Measurements from ENCODE around the gene VEGFB.

- TF ChIP-seq CTCF (IDR thresholded peaks at IDR 0.05) = no peak
- no peak for TF ChIP-seq KDM5A (IDR thresholded peaks at IDR 0.05)
- TF ChIP-seq NFE2L2 (conservative IDR thresholded peaks at IDR 0.05; ENCODE audit: low read length) = no peak
- no peak for TF ChIP-seq POLR2A (IDR thresholded peaks at IDR 0.05; ENCODE audit: low read length)
- no peak for TF ChIP-seq CBX2 (IDR thresholded peaks at IDR 0.05; ENCODE audit: borderline replicate concordance, low read depth)
- TF ChIP-seq SMC3 (IDR thresholded peaks at IDR 0.05) = no peak
- TF ChIP-seq CHD2 (IDR thresholded peaks at IDR 0.05; ENCODE audit: low read length, partially characterized antibody) = no peak
- no peak for TF ChIP-seq ZSCAN20 (CRISPR knock-in tag; IDR thresholded peaks at IDR 0.05)
- no peak for TF ChIP-seq EP300 (IDR thresholded peaks at IDR 0.05)
- no peak for TF ChIP-seq EHMT2 (IDR thresholded peaks at IDR 0.05; ENCODE audit: low read depth)
- no peak for TF ChIP-seq E2F6 (IDR thresholded peaks at IDR 0.05; ENCODE audit: borderline replicate concordance, low read depth)
- TF ChIP-seq RCOR1 (IDR thresholded peaks at IDR 0.05; ENCODE audit: low read depth, low read length) = no peak
Observed at GRCh38 chr11:64281957-64282770, 47.8 kb downstream of the VEGFB start.

Data from A549 (cell line).